Measurements from ENCODE around the gene TNS2. TPM values are rescaled to one million over a fixed set of nuclear protein-coding genes. Genes with fewer than 3 reads are reported as not detected.

The TNS2 gene, protein sequence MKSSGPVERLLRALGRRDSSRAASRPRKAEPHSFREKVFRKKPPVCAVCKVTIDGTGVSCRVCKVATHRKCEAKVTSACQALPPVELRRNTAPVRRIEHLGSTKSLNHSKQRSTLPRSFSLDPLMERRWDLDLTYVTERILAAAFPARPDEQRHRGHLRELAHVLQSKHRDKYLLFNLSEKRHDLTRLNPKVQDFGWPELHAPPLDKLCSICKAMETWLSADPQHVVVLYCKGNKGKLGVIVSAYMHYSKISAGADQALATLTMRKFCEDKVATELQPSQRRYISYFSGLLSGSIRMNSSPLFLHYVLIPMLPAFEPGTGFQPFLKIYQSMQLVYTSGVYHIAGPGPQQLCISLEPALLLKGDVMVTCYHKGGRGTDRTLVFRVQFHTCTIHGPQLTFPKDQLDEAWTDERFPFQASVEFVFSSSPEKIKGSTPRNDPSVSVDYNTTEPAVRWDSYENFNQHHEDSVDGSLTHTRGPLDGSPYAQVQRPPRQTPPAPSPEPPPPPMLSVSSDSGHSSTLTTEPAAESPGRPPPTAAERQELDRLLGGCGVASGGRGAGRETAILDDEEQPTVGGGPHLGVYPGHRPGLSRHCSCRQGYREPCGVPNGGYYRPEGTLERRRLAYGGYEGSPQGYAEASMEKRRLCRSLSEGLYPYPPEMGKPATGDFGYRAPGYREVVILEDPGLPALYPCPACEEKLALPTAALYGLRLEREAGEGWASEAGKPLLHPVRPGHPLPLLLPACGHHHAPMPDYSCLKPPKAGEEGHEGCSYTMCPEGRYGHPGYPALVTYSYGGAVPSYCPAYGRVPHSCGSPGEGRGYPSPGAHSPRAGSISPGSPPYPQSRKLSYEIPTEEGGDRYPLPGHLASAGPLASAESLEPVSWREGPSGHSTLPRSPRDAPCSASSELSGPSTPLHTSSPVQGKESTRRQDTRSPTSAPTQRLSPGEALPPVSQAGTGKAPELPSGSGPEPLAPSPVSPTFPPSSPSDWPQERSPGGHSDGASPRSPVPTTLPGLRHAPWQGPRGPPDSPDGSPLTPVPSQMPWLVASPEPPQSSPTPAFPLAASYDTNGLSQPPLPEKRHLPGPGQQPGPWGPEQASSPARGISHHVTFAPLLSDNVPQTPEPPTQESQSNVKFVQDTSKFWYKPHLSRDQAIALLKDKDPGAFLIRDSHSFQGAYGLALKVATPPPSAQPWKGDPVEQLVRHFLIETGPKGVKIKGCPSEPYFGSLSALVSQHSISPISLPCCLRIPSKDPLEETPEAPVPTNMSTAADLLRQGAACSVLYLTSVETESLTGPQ (N-terminal part only)
- 100 to 1,000 TPM in 6 of 7 donors, 10 to 100 TPM in 1; 88.7 to 255 (median 190) TPM for total RNA-seq
- polyA plus RNA-seq: 100 to 1,000 TPM in 1 of 2 donors, 10 to 100 TPM in 1; 66.8 to 161 TPM
- long read RNA-seq, donor 1, partial matches to known transcripts: 82 of 126 reads
- long read RNA-seq, donor 1, other reads (novel, unspliced or antisense): 39 of 126 reads
- long read RNA-seq, donor 2, partial matches to known transcripts: 12 of 13 reads
- long read RNA-seq, donor 2, other reads (novel, unspliced or antisense): 0 of 13 reads
- long read RNA-seq, donor 3, full-length matches to known transcripts: 10 of 227 reads
- long read RNA-seq, donor 3, partial matches to known transcripts: 186 of 227 reads
- long read RNA-seq, donor 3, other reads (novel, unspliced or antisense): 31 of 227 reads

DNA sequence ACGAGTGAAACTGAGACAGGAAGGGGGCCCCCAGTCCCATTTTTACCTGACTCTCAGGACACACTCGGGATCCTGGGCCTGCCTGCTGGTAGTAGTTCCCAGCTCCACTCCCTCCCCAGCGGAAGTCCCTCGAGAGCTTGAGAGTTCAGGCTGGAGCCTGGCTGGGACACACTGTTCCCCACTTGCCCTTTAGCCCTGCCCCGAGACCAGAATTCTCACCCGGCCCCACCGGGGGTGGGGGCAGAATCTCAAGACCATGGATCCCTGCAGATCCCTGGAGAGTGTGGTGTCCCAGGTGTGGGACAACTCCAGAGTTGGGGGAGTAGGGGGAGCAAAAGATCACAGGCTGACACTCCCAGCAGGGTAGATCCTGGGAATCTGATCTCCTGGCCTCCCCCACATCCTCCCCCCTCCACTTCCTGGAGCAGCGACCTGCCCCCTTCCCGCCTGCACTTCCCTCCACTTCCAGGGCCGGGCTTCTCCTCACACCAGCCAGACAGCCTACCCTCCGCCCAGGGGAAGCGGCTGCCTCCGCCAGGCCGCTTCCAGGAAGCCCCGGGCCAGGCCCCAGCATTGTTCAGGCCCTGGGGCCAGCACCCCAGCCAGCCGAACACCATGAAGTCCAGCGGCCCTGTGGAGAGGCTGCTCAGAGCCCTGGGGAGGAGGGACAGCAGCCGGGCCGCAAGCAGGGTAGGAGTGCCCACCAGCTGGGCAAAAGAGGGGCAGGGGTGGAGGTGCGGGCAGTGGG, at the start of gene TNS2:
Gene TNS2 (plus strand): TSS at position 495 of the 748 bp plus-strand sequence. CDS start 121 bp downstream, at position 616.
- no peaks in the 10 kb centered on the region for H3K9me3 ChIP-seq
- 4 to 9% (median 6%) methylated on average over 19 to 20 of the region's 20 CpGs for WGBS, 3 donors
- TF ChIP-seq, protein P1, sequence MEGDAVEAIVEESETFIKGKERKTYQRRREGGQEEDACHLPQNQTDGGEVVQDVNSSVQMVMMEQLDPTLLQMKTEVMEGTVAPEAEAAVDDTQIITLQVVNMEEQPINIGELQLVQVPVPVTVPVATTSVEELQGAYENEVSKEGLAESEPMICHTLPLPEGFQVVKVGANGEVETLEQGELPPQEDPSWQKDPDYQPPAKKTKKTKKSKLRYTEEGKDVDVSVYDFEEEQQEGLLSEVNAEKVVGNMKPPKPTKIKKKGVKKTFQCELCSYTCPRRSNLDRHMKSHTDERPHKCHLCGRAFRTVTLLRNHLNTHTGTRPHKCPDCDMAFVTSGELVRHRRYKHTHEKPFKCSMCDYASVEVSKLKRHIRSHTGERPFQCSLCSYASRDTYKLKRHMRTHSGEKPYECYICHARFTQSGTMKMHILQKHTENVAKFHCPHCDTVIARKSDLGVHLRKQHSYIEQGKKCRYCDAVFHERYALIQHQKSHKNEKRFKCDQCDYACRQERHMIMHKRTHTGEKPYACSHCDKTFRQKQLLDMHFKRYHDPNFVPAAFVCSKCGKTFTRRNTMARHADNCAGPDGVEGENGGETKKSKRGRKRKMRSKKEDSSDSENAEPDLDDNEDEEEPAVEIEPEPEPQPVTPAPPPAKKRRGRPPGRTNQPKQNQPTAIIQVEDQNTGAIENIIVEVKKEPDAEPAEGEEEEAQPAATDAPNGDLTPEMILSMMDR (IDR thresholded peaks at IDR 0.05): no peak
- TF ChIP-seq EP300 (IDR thresholded peaks at IDR 0.05) (no peak), POLR2A (IDR thresholded peaks at IDR 0.05) (peak; percentile 34)
- intact Hi-C loops (cut with DNase I): loop anchor here in 2 of 4 donors (5.0 to 10.0 kb wide), 2 partner anchors 133 to 1005 kb away; partner anchors contain the start of genes CSAD (in 1 of the 2) and ZNF740 (in 1 of the 2)
- no peaks in the 10 kb centered on the region for H3K27me3 ChIP-seq
- H3K27ac ChIP-seq: peak within 1 kb of the TSS; percentile 96 to 99
- peaks cover 41% of the 10 kb centered on the region for H3K4me1 ChIP-seq (ENCODE audit: insufficient read depth)
- H3K4me3 ChIP-seq: peak within 1 kb of the TSS; percentile 50
- DNase-seq: peak; percentile 74 to 84 (median 78)
- no peaks in the 10 kb centered on the region for H3K36me3 ChIP-seq

DNA sequence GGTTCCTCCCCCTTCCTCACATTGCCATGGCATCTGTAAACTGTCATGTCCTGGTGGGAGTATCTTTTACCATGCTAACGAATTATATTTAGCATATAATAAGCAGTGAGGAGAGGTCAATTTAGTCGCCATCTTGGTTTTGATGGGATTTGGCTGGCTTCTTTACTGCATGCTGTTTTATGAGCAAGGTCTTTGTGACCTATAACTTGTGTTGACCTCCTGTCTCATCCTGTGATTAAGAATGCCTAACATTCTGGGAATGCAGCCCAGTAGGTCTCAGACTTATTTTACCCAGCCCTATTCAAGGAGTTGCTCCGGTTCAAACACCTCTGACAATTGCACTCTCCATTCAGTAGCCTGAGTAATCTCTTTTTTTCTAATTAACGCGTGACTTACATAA, 45.7 kb upstream of the TNS2 start:
- no peaks in the 10 kb centered on the region for H3K36me3 ChIP-seq
- H3K9me3 ChIP-seq: no peaks in the 10 kb centered on the region
- H3K27me3 ChIP-seq: no peaks in the 10 kb centered on the region
- H3K4me3 ChIP-seq: no peak overlapping the region
- intact Hi-C loops (cut with DNase I): no loop called here
- DNase-seq: no peak
- no peak overlapping the region for H3K27ac ChIP-seq
- TF ChIP-seq EP300 (IDR thresholded peaks at IDR 0.05): no peak
- TF ChIP-seq, protein P1 (IDR thresholded peaks at IDR 0.05): no peak
- TF ChIP-seq POLR2A (IDR thresholded peaks at IDR 0.05): no peak
- H3K4me1 ChIP-seq (ENCODE audit: insufficient read depth): no peaks in the 10 kb centered on the region
- 27 to 32% (median 27%) methylated on average over 5 of the region's 5 CpGs for WGBS, 3 donors

DNA sequence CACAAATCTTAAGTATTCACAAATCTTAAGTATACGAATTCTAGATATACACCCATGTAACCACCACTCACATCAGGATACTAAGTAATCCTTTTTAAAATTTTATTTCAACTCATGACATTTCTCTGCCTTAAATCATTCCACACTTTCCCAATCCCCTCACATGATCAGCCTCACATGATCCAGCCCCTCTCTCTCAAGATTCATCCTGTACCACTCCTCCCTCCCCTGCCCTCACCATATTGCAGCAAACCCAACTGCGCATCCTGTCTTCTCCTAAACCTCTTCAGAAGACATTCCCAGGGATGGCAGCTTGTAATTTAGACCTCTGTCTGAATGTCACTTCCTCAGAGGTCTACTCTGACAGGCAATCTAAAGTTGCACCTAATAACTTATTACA, 45.3 kb upstream of the TNS2 start:
- Histone ChIP-seq H3K9me3 (no peaks in the 10 kb centered on the region), H3K27ac (no peak overlapping the region), H3K4me1 (ENCODE audit: insufficient read depth) (no peaks in the 10 kb centered on the region), H3K4me3 (no peak overlapping the region), H3K27me3 (no peaks in the 10 kb centered on the region), H3K36me3 (no peaks in the 10 kb centered on the region)
- DNase-seq: no peak
- TF ChIP-seq EP300 (IDR thresholded peaks at IDR 0.05) (no peak), POLR2A (IDR thresholded peaks at IDR 0.05) (no peak)
- TF ChIP-seq, protein P1 (IDR thresholded peaks at IDR 0.05): no peak
- 67 to 79% (median 71%) methylated on average over 2 of the region's 2 CpGs for WGBS, 3 donors
- intact Hi-C loops (cut with DNase I): no loop called here

All from ovary (tissue), 10 donors.